Nephron progenitor cell (in vitro differentiated cells): ENCODE data around the gene SMTN.

Experiments used
- DNase-seq: peaks from one replicate; pipeline ENCODE4 v3.0.0; 2021
- H3K27ac Mint-ChIP-seq: 2 replicates; pipeline ENCODE4 v1.8.0; 2021; ENCODE audit warnings: mild to moderate bottlenecking, moderate library complexity, mixed read lengths
- H3K27me3 Mint-ChIP-seq: 2 replicates; pipeline ENCODE4 v1.8.0; 2021; ENCODE audit warnings: mild to moderate bottlenecking, low read depth, mixed read lengths; ENCODE audit not compliant: poor library complexity
- H3K36me3 Mint-ChIP-seq: 2 replicates; pipeline ENCODE4 v1.8.0; 2021; ENCODE audit warnings: low read depth, mixed read lengths
- H3K4me1 Mint-ChIP-seq: 2 replicates; pipeline ENCODE4 v1.8.0; 2021; ENCODE audit warnings: mixed read lengths
- H3K4me3 Mint-ChIP-seq: 2 replicates; pipeline ENCODE4 v1.8.0; 2021; ENCODE audit warnings: mild to moderate bottlenecking, moderate library complexity, mixed read lengths
- H3K9me3 Mint-ChIP-seq: 2 replicates; pipeline ENCODE4 v1.8.0; 2021; ENCODE audit warnings: mild to moderate bottlenecking, moderate library complexity, mixed read lengths
- CTCF ChIP-seq: fragments of 200-600 bp; sonication (generic); IDR thresholded peaks from 2 replicates; pipeline ENCODE4 v1.5.0; 2021; ENCODE audit warnings: antibody characterized with exemption

SMTN gene

GRCh38 chr22:31092161-31092560 is 11.0 kb downstream of the SMTN start:
- Mint-ChIP-seq H3K36me3 (peaks cover 25% of the 10 kb centered on the region), H3K27ac (no peak overlapping the region), H3K4me1 (peaks cover 4% of the 10 kb centered on the region), H3K27me3 (no peaks in the 10 kb centered on the region), H3K9me3 (no peaks in the 10 kb centered on the region), H3K4me3 (no peak overlapping the region)
- no peak for DNase-seq
- TF ChIP-seq CTCF: no peak

DNA sequence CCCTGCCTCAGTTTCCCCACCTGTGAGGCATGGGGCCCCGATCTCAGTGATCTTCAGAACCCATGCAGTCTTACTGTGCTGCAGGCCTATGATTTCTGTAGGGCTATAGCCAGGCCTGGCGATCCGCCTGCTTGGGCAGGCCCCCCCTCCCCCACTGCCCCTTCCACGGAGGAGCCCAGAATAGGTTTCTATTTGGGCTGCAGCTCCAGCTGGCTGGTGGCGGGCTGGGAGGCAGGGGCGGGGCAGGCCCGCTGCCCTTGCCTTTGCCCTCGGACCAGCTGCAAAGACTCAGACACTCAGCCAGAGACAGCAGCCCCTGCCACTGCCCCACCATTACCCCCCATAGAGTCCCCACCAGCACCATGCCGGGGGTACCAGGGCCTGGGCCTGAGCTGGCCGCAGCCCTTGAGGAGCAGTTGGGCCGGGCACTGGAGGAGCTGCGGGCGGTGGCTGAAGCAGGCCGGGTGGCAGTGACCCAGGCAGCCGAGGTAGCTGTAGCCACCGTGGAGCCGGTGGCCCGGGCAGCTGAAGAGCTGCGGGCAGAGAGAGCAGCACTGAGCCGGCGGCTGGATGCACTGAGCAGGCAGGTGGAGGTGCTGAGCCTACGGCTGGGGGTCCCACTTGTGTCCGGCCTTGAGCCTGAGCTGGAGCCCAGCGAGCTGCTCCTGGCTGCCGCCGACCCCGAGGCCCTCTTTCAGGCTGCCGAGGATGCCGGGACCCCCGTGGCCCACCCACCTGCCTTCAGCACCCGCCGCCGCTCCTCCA is 12.2 kb downstream of the SMTN start:
- Mint-ChIP-seq H3K36me3 (peaks cover 25% of the 10 kb centered on the region), H3K9me3 (no peaks in the 10 kb centered on the region), H3K4me1 (peaks cover 12% of the 10 kb centered on the region), H3K27ac (no peak overlapping the region), H3K27me3 (no peaks in the 10 kb centered on the region), H3K4me3 (no peak overlapping the region)
- TF ChIP-seq CTCF: no peak
- no peak for DNase-seq

DNA sequence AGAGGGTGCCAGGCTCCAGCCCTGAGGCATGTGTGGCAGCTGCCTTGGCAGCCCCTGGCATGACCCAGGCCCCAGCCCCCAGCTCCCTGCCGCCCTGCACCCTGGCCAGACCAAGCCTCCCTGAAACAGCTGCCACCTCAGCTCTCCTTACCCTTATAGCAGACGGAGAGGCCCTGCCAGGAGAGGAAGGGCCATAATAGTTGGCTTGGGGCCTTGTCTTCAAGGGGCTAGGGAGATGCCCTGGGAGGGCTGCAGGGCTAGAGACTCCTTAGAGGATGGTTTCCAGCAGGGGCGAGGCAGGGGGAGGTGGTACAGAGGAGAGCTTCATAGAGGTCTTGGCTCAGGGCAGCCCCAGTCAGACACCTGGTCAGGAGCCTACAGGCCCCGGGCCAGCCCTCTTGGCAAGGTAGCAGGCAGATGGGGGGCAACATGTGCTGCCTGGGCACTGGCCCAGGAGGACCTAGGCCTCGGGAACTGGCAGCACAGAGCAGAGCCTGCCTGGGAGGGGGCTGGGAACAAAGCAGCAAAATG is 13.0 kb downstream of the SMTN start:
- Mint-ChIP-seq H3K36me3 (peaks cover 23% of the 10 kb centered on the region), H3K27me3 (no peaks in the 10 kb centered on the region), H3K9me3 (no peaks in the 10 kb centered on the region), H3K4me3 (no peak overlapping the region), H3K27ac (no peak overlapping the region), H3K4me1 (peaks cover 16% of the 10 kb centered on the region)
- TF ChIP-seq CTCF: no peak
- DNase-seq: no peak

GRCh38 chr22:31094741-31095140 is 13.6 kb downstream of the SMTN start:
- Mint-ChIP-seq H3K4me1 (peaks cover 16% of the 10 kb centered on the region), H3K27ac (no peak overlapping the region), H3K27me3 (no peaks in the 10 kb centered on the region), H3K9me3 (no peaks in the 10 kb centered on the region), H3K36me3 (peaks cover 22% of the 10 kb centered on the region), H3K4me3 (no peak overlapping the region)
- TF ChIP-seq CTCF: no peak
- no peak for DNase-seq

- H3K4me1 Mint-ChIP-seq: peaks cover 16% of the 10 kb centered on the region
- peaks cover 22% of the 10 kb centered on the region for H3K36me3 Mint-ChIP-seq
- no peaks in the 10 kb centered on the region for H3K9me3 Mint-ChIP-seq
- no peak overlapping the region for H3K4me3 Mint-ChIP-seq
- no peak for DNase-seq
- no peak overlapping the region for H3K27ac Mint-ChIP-seq
- peaks cover 4% of the 10 kb centered on the region for H3K27me3 Mint-ChIP-seq
- TF ChIP-seq CTCF: no peak
These were observed 14.6 kb downstream of the SMTN start for GRCh38 chr22:31095637-31096249.
